NCI-H524 treated with DMSO at 0.1 percent for 48 hours (cell line): ENCODE results near the gene C12orf56.
A peak's percentile ranks its signal among the peaks of the same experiment; 100 is the strongest.
"Not testable (repeated sequence)": the region's sequence is repeated elsewhere in the genome, so short reads cannot be mapped to it uniquely, and the experiment has no call there.

Experiments used
- DNase-seq: peaks from one replicate; lab custom pipeline; 2025; lab: John Stamatoyannopoulos, UW

C12orf56 gene

GRCh38 chr12:64304571-64304970 is 86.0 kb downstream of the C12orf56 start:
- no peak for DNase-seq

- no peak for DNase-seq
Measured at GRCh38 chr12:64299628-64300027, 90.9 kb downstream of the C12orf56 start.

- DNase-seq, result no peak
Measured at GRCh38 chr12:64296301-64296700, 94.3 kb downstream of the C12orf56 start.

- DNase-seq, result no peak
Measured at GRCh38 chr12:64293654-64294364, 96.7 kb downstream of the C12orf56 start.

- DNase-seq, result not testable (repeated sequence)
Measured at GRCh38 chr12:64293174-64293573, 97.4 kb downstream of the C12orf56 start.

GRCh38 chr12:64286521-64286920 is 104.0 kb downstream of the C12orf56 start:
- DNase-seq, result no peak

GRCh38 chr12:64284256-64284655 is 106.3 kb downstream of the C12orf56 start:
- DNase-seq, result no peak

- no peak for DNase-seq
Measured at GRCh38 chr12:64278421-64278820, 112.1 kb downstream of the C12orf56 start.

- peak; percentile 2 for DNase-seq
Measured at GRCh38 chr12:64273527-64274403, 116.8 kb downstream of the C12orf56 start.

- DNase-seq, result no peak
Measured at GRCh38 chr12:64270411-64270810, 120.1 kb downstream of the C12orf56 start.

GRCh38 chr12:64269161-64269560 is 121.4 kb downstream of the C12orf56 start:
- DNase-seq, result no peak

- DNase-seq, result no peak
Measured at GRCh38 chr12:64268409-64268808, 122.1 kb downstream of the C12orf56 start.

GRCh38 chr12:64265839-64266238 is 124.7 kb downstream of the C12orf56 start:
- DNase-seq, result no peak

GRCh38 chr12:64261813-64262212 is 128.7 kb downstream of the C12orf56 start:
- no peak for DNase-seq

GRCh38 chr12:64258576-64258975 is 132.0 kb downstream of the C12orf56 start:
- no peak for DNase-seq

- DNase-seq, result peak; percentile 4
Measured at GRCh38 chr12:64256166-64256800, 134.3 kb downstream of the C12orf56 start.

- no peak for DNase-seq
Measured at GRCh38 chr12:64255249-64255648, 135.3 kb downstream of the C12orf56 start.

- no peak for DNase-seq
Measured at GRCh38 chr12:64253356-64253755, 137.2 kb downstream of the C12orf56 start.

- DNase-seq, result no peak
Measured at GRCh38 chr12:64252681-64253080, 137.9 kb downstream of the C12orf56 start.

GRCh38 chr12:64243809-64244208 is 146.7 kb downstream of the C12orf56 start:
- DNase-seq, result no peak

GRCh38 chr12:64240781-64241180 is 149.8 kb downstream of the C12orf56 start:
- DNase-seq, result no peak

- no peak for DNase-seq
Measured at GRCh38 chr12:64237382-64237781, 153.2 kb downstream of the C12orf56 start.

- DNase-seq, result no peak
Measured at GRCh38 chr12:64236549-64236948, 154.0 kb downstream of the C12orf56 start.
